OCI-M2 (cell line): Measurements from ENCODE around the gene ROR2.

Source experiments
- DNase-seq: peaks from one replicate; lab custom pipeline; 2025; ENCODE audit not compliant: unreplicated experiment; lab: John Stamatoyannopoulos, UW

The ROR2 gene

DNA sequence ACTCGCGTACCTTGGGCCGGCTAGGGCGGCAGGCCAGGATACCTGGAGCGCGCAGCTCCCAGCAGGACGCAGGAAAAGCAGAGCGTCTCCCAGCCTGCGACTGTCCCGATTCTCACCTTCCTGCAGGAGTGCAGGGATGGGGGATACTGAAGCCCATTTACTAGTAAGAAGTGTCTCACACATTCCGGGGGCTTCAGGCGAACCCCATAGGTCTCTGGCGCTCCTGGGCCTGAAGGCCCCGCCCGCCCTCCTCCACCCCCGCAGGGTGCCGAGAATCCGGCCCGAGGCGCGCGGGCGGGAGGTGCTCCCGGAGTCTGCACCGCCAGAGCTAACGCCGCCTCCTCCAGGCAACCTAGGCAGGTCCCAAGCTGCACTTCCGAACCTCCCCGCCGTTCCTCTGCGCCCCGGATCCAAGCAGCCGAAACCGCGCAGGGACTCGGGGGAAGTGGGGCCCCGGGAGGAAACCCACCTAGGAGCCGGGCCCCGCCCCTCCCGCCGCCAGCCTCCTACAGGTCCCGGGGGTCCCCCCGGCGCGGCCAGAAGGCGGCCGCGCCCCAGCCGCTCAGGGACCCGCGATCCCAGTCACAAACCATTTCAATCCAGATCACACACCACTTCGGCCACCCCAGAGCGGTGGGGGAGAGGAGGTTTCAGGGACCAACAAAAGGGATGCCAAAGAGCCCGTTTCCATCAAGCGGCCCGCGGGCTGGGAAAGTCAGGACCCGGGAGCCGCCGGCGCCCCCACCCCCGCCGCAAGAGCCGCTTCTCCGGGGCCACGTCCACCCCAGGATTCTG is 1.2 kb downstream of the ROR2 start:
- DNase-seq = no peak

DNA sequence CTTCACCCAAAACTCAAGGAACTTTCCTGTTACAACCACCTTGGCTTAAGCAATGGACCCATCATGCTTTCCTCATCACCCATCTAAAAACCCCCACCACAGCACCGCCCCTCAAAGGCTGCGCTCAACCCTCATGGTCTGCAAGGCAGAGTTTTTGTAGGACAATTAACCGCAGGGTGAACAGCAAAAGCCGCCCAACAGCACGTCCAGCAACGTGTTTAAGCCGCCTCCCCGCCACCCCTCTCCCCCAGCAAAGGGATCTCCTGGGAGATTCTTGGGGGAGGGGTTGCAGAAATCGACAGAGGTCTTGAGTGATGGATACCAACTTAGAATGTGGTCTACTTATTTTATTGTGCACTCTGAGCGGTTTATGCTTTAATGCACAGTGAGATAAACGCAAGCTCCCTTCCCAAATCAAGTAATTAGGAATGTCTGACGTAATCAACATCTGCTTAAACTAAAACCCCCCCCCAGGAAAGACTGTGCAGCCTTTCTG is 1.9 kb downstream of the ROR2 start:
- no peak for DNase-seq

DNA sequence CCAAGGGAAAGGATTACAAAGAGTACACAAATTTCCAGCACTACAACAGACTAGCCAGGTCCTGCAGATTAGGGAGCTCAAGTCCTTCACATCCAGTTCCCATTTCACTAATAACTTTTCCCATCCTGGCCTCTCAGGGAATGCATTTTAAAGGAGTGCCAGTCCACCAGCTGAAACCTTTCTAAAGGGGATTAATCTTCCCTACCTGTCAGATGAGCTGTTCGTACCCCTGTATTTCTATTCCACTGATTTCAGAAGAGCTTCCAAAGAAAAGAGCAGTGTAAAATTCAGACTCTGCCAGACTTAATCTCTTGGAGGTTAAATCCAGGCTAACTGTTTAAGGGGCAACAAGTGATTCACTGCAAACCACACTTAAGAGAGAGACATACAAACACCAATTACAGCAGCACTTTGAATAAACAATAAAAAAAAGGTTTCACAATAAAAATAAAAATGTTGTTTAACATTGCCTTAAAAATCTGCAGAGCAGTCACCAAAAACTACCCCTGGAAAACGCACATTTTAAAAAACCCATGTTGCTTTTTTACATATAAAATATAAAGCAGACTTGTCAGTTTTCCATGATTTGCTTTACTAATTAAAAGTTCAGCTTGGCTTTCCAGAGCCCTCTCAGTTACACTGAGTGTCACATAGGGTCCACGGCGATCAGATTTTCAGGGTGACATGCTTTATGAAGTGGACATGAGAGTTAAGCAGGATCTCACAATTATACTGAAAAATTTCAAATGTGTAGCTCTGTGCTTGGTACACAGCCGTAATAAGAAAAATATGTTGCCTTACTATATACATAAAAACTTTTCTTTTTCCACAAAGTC is 3.2 kb downstream of the ROR2 start:
- DNase-seq = no peak

DNA sequence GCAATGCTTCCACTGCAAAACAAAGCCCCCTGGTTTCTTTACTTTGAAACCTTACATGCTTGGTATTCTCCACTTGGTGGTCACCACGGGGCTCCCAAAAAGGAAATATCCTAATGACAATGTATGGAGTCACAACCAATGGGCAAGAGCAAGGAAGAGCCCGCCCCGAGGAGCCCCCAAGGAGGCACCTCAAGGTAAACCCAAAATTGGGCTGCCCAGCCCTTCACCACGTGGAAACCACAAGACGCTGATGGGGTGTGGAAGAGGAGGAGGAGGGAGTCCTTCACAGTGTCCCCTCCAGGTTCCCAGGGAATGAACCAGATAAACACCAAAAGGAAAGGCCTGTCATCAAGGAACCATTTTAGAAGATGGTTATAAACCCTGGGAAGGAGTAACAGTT is 3.8 kb downstream of the ROR2 start:
- no peak for DNase-seq

DNA sequence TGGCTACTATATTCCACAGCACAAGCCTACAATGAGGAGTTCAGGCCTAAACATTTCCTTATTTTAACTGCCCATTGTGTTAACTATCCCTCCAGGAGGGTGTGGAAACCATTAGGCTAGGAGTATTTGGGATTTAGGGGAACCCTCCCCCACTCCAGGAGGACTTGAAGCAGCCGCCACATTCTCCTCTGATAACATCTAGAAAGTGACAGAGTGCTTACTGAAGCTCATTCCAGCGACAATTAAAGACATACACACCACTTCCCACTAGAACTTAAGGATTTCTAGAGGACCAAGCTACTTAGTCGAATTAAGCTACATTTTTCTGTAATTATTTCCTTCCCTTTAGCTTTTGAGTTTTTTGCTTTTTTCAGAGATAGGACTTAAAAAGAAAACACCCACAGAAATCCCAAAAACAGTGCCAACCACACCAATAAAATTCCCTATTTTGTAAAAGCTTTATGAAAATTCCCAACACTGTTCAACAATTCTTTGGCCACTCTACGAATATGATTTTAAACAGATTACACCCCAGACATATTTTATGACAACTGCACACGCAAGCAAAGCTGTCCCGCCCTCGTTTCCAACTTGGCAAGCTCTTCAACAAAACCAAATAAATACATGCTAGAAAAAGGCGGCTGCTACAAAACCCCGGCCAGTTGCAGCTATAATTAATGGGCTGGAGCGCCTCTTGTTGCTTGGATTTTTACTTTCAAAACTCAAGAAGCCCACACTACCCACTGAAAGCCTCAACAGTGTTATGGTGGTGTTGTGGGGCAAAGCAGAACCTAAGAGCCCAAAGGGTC is 4.5 kb downstream of the ROR2 start:
- no peak for DNase-seq

DNA sequence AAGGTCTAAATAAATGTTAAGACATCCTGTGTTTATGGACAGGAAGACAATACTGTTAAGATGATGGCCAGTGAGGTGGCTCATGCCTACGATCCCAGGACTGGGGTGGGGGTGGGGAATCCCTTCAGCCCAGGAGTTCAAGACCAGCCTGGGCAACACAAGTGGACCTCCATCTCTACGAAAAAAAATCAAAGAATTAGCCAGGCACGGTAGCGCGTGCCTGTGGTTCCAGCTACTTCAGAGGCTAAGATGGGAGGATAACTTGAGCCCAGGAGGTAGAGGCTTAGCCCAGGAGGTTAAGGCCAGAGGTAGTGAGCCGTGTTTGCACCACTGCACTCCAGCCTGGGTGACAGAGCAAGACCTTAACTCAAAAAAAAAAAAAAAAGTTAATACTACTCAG is 5.3 kb downstream of the ROR2 start:
- DNase-seq = no peak

DNA sequence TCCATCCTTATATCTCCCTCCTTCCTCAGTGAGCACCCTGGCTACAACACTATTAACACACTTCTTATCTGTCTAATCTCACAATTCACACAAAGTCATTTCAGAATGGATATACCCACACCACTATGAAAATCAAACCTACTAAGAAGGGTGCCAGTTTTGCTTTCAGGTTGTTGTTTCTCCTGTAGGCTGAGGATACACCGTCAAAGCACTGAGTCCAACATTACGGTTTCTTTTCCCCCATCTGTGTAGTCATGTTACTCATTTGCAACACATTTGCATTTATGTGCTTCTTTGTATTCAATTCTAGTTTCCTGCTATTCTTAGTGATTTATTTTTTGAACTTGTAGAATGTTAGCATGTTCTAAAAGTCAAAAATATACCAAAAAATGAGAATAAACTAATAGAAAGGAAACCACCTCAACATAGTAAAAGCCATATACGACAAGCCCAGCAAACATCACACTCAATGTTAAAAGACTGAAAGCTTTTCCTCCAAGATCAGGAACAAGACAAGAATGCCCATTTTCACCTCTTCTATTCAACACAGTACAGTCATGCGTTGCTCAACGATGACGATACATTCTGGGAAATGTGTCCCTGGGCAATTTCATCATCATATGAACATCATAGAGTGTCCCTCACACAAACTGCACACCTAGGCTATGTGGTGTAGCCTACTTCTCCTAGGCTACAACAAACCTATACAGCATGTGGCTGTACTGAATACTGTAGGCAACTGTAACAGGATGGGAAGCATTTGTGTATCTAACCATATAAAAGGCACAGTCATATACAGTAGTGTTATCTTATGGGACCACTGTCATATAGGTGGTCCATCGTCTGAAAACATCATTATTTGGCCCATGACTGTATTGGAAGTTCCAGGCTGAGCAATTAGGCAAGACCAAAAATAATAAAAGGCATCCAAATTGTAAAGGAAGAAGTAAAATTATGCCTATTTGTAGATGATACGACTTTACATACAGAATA is 6.3 kb downstream of the ROR2 start:
- DNase-seq = no peak

DNA sequence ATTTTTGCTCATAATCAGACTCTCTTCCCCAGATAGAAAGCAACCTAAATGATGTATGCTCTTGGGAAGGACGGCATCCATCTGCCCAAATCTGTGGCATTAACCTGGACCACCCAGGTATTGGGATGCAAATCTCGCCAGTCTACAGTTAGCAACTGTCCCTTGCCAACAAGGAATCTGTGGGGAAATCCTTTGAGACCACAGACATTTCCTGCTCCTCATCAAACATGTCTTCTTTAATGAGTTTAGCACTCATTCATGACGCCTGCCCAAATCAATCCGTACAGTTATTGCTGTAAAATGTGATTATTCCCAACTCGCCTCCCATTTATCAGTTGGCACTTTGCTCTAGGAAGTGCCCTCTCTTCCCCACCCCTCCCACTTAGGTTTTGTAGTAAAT is 7.8 kb downstream of the ROR2 start:
- DNase-seq = no peak

DNA sequence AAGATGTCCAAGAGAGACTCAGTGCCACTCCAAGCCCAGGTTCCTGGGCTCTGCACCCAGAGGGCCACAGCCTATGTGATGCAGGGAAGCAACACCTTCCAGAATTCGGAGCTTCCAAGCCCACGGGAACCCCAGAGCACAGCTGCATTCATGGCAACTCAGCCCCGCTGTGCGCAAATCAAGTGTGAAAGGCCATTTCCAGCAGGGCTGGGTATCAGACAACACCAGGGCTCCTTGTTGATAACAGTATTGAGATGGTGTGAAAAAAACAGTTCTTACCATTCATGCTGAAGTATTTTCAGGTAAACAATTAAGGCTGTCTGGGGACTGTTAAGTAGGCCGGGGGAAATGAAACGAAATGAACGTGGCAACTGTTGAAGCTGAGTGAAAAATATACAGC is 10.1 kb downstream of the ROR2 start:
- DNase-seq = no peak

DNA sequence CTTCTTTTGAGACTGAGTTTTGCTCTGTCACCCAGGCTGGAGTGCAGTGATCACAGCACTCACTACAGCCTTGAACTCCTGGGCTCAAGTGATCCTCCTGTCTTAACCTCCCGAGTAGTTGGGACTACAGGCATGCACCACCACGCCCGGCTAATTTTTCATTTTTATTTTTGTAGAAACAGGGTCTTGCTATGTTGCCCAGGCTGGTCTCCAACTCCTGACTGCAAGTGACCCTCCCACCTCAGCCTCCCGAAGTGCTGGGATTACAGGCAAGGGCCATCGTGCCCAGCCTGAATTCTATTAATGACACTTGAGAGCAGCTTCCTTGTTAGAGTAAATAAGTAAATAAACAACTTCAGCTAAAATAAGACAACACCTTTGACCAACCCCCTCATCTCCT is 12.3 kb downstream of the ROR2 start:
- no peak for DNase-seq

DNA sequence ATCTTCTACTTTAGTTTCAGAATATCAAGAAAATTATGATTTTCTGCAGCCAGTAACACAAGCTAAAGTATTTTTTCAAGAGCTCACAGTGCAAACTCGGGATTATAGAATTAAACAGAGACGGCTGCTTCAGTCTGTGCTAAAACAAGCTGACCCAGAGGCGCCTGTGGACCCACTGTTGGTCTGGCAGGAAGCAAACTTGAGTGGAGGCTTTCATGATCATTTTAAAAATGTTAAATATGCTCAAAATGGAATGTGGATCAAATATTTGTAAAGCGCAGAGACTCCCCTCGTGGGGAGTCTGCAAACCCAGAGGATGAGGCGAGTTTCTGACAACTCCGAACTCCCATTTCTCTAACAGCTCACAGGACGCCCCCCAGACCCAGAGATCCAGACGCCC is 13.0 kb downstream of the ROR2 start:
- no peak for DNase-seq

DNA sequence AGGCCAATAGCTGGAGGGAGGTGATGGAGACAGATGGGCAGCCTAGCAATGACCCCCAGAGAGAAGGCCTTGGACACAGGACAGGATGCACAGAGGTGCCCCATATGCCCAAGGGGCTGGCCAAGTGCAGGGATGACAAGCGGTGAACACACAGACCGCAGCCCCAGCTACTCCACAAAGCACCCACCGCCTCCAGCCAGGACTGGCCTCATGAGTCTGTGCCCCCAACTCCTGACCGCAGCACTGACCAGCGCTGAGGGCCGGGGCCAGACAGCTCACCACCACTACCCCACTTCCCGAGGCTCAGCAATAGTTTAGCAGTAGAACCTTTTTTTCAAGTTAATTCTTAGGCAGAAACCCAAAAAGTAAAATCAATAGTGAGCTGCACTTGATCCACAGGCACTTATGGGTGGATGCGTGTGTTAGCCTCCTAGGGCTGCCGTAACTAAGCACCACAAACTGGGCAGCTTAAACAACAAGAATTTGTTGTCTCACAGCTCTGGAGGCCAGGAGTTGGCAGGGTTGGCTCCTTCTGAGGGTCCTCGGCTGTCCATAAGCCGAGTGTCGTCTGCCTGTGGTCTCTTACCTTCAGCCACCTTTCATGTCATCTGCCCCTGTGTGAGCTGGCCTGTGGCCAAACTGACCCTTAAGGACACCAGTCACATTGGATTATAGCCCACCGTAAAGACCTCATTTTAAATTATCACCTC is 14.1 kb downstream of the ROR2 start:
- DNase-seq = no peak

DNA sequence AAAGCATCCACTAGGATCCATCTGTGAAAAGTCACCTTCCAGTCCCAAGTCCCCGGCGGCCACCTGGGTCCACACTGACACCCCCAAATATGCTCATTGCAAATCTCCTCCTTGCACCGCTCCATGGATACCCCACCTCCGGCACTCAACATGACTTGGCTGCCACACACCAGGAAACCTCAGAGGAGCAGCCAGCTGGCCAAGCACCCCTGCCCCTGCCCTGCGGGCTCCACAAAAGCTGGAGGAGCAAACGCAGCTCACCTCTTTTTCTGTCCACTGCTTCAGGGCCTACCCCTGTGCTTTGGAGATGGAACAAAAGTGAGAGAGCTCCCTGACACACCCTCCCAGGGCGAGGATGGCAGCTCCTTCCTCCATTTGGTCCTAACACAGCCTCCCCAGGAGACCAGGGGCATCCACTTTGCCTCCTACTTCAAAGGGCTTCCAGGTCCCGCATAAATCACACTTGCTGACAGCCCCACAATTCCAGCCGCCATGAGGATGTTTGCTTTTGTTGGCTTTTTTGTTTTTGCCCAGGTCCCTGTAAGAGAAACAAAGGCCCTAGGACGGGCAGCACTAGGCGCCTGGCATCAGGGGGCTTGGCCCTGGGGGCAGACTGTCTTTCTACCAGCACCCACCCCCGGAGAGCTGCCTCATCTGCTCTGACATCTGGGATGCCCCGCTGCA is 14.8 kb downstream of the ROR2 start:
- no peak for DNase-seq

DNA sequence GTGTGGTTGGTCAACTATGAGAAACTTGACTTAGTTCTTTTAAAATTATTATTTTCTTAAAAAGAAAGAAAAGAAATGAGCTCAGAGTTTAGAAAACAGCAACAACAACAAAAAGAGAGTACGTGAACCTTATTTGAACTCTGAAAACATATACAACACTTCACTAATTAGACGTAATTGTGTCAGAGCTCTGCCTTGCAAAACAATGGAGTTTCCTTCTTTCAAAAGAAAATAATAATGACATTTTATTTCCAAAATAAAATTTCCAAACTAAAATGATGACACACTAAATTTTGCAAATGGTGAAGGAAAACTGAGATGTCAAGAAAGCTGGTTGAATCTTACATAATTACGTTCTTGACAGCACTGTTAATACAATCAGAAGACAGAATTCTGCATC is 15.4 kb downstream of the ROR2 start:
- DNase-seq = no peak

DNA sequence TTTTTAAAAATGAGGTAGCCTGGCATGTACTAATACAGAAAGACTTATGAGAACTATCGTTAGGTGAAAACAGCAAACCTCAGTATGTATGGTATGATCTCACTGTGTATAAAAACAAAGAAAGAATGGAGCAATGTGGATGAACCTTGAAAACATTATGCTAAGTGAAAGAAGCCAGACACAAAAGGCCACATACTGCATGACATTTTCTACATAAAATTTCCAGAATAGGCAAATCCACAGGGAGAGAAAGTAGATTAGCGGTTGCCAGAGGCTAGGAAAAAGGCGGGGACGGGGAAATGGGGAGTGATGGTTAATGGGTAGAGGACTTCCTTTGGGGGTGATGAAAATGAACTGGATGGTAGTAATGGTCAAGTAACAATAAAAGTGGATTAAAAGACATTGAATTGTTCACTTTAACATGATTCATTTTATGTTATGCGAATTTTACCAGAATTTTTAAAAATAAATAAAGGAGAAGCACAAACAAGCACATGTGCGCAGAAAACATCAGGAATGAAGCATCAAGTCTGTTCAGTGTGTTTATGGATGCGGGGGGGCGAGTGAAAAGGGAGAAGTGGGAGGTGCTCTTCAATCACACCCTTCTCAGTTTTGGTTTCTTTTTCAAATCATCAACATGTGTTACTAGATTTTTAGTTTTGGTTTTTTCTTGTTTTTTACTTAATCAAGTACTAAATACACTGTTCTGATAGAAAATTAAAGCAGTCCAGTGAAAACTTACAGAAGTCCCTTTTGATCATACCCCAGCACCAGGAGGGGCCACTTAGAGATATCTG is 16.3 kb downstream of the ROR2 start:
- DNase-seq = no peak

DNA sequence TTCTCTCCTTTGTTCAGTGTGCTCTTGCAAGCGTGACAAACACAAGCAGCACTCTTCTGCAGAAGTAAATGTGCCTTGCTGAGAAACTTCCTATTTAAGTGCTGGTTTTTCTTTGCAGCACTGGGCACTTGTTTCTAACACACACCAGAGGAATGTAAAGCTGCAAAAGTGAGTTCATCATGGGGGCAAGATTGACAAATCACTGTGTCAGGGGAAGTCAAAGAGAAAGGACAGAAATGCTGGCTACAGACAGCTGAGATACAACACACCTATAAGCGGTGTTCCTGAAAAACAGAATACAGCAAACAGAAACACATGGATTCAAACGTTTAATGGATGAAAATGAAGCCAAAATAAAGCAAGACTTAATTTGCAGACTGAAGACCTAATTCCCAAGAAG is 19.6 kb downstream of the ROR2 start:
- DNase-seq = no peak

DNA sequence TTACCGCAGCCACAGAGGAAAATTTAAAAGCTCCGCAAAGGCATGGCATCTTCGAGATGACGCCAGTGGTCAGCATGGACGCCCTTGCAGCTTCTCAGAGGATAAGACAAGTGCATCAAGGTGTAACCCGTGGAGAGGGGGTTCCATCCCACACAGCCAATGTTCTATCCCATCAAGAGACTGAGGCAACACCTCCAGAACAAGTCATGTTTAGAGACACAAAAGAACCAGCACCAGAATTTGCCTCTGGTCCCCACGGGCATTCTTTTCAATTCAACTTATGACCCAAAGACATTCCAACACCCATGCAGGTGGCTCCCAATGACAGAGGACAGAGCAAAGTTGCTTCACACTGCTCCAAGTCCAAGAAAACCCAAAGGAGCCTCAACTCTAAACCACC is 20.7 kb downstream of the ROR2 start:
- DNase-seq = no peak

DNA sequence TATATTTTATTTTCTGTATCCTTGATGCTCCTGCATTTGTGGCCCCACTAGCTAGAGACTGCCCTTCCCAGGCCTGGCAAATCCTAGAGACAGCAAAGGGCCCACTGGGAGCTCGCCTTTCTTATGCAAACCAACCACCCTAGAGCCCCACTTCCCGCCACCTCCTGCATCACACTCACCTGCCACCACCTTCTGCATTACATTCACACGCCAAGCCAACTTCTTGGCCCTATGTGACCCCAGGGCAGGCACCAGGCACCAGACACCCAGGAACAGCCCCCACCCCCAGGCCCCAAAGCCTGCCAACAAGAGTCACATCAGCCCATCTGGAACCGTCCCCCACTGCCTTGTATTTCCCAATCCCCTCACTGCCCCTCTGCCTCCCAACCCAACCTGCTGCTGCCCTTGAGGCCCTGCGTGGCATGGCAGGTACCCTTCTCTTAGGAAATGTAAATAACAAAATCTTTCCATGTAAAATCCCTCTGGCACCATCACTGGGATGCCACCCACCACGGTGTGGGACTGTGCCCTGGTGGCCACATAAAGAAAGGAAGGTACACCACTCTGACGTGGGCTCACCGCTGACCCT is 22.0 kb downstream of the ROR2 start:
- DNase-seq = no peak
